PFSK-1 (cell line): ENCODE measurements around the gene MYO16.

Source experiments
- FOXP2 ChIP-seq: optimal IDR thresholded peaks from 2 replicates; pipeline ENCODE3; 2011; ENCODE audit warnings: borderline replicate concordance, control low read depth, inconsistent platforms; ENCODE audit not compliant: insufficient read depth; ENCODE audit errors: extremely low read length, extremely low read depth
- POLR2AphosphoS5 ChIP-seq: IDR thresholded peaks from 2 replicates; pipeline ENCODE4 v1.6.1; 2012; ENCODE audit warnings: low read depth, mild to moderate bottlenecking, control low read depth, low read length, moderate library complexity
- SIN3A ChIP-seq: IDR thresholded peaks from 2 replicates; pipeline ENCODE4 v1.6.1; 2012; ENCODE audit warnings: mild to moderate bottlenecking, low read length, moderate library complexity, borderline replicate concordance; ENCODE audit not compliant: insufficient read depth
- TAF1 ChIP-seq: IDR thresholded peaks from 2 replicates; pipeline ENCODE4 v1.6.1; 2012; ENCODE audit warnings: low read length, control low read depth, borderline replicate concordance; ENCODE audit not compliant: insufficient read depth
- TF ChIP-seq, protein P1 (sequence below), 2 experiments: IDR thresholded peaks; 2 replicates each; pipeline versions ENCODE4 v1.6.1 to v1.8.0; 2011 to 2012; ENCODE audit warnings: low read depth in 2 of 2, low read length in 2 of 2, control low read depth in 1 of 2, inconsistent platforms in 1 of 2, mild to moderate bottlenecking in 1 of 2, moderate library complexity in 1 of 2; ENCODE audit not compliant: insufficient read depth in 1 of 2

The MYO16 gene

DNA sequence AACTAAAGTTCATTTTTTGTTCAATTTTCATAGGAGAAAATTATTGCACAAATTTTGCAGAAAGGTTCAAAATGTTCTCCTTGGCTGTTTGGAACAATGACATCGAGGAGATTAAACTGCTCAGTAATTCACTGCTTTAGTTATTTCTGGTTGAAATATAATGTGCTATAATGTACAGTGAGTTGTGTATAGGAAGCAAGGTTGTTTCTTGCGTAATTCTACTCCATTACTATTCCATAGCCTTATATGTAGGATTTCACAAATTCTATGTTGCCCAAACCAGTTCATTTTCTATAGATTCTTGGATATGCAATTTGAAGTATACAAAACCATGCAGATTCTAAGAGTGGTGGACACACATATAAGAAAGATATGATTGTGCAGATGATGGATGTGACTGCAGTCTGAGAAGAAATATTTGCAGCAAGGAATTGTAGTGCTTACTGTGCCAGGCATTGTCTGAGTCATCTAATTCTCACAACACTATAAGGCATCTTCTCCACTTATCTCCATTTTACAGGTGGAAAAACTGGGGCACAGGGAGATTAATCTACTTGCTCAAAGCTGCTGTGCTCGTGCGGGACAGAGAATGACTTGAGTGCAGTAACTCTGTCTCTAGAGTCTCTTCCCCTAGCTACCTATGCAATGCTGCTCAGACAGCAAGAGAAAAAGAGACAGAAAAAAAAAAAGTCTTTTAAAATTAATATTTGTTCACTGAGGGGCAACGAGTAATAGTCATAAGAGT lies 515.5 kb downstream of the MYO16 start:
- TF ChIP-seq, protein P1, sequence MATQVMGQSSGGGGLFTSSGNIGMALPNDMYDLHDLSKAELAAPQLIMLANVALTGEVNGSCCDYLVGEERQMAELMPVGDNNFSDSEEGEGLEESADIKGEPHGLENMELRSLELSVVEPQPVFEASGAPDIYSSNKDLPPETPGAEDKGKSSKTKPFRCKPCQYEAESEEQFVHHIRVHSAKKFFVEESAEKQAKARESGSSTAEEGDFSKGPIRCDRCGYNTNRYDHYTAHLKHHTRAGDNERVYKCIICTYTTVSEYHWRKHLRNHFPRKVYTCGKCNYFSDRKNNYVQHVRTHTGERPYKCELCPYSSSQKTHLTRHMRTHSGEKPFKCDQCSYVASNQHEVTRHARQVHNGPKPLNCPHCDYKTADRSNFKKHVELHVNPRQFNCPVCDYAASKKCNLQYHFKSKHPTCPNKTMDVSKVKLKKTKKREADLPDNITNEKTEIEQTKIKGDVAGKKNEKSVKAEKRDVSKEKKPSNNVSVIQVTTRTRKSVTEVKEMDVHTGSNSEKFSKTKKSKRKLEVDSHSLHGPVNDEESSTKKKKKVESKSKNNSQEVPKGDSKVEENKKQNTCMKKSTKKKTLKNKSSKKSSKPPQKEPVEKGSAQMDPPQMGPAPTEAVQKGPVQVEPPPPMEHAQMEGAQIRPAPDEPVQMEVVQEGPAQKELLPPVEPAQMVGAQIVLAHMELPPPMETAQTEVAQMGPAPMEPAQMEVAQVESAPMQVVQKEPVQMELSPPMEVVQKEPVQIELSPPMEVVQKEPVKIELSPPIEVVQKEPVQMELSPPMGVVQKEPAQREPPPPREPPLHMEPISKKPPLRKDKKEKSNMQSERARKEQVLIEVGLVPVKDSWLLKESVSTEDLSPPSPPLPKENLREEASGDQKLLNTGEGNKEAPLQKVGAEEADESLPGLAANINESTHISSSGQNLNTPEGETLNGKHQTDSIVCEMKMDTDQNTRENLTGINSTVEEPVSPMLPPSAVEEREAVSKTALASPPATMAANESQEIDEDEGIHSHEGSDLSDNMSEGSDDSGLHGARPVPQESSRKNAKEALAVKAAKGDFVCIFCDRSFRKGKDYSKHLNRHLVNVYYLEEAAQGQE (IDR thresholded peaks at IDR 0.05; ENCODE audit: insufficient read depth in 1 of 2, low read depth in 2 of 2, low read length in 2 of 2): no peak
- TF ChIP-seq FOXP2 (no peak), SIN3A (no peak), POLR2AphosphoS5 (no peak), TAF1 (no peak)

GRCh38 chr13:109145631-109146030 lies 516.2 kb downstream of the MYO16 start:
- TF ChIP-seq FOXP2 (no peak), SIN3A (no peak), TAF1 (no peak), POLR2AphosphoS5 (no peak)
- TF ChIP-seq, protein P1 (IDR thresholded peaks at IDR 0.05; ENCODE audit: insufficient read depth in 1 of 2, low read depth in 2 of 2, low read length in 2 of 2): no peak

GRCh38 chr13:109146393-109146792 lies 517.0 kb downstream of the MYO16 start:
- TF ChIP-seq FOXP2 (no peak), TAF1 (no peak), SIN3A (no peak), POLR2AphosphoS5 (no peak)
- TF ChIP-seq, protein P1 (IDR thresholded peaks at IDR 0.05; ENCODE audit: insufficient read depth in 1 of 2, low read depth in 2 of 2, low read length in 2 of 2): no peak

DNA sequence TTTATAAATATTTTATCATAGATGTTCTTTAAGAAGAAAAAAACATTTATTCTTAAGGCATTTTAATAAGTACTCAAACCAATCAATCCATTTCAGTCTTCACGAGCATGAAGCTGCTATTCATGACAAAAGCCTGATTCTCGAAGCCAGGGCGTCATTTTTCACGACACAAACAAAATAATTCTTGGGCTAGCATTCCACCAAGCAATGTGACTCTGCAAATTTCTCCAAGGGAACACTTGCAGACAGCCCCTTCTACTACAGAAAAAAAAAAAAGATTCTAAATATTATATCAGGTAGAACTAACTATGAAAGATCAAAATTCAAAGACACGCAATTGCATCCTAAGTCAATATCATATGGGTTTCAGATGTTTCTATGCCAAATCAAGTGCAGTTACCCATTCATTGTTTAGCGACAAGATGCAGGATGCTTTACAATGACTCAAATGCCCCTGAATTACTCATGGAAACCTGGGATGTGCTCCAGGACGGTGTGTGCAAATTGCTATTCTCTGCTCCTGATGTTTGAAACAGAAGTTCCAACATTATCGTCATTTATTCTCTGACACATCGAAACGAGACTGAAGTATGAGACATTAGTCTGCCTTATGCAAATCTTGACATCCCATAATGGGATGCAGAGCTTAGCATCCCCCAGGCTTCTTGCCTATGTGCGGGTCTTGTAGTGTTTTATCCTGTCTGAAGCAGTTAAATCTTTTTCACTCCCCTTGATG lies 517.7 kb downstream of the MYO16 start:
- TF ChIP-seq TAF1 (no peak), POLR2AphosphoS5 (no peak), FOXP2 (no peak), SIN3A (no peak)
- TF ChIP-seq, protein P1 (IDR thresholded peaks at IDR 0.05; ENCODE audit: insufficient read depth in 1 of 2, low read depth in 2 of 2, low read length in 2 of 2): no peak

GRCh38 chr13:109148243-109148642 lies 518.8 kb downstream of the MYO16 start:
- TF ChIP-seq SIN3A: no peak
- no peak for TF ChIP-seq TAF1
- TF ChIP-seq FOXP2: no peak
- TF ChIP-seq, protein P1 (IDR thresholded peaks at IDR 0.05; ENCODE audit: insufficient read depth in 1 of 2, low read depth in 2 of 2, low read length in 2 of 2): no peak
- TF ChIP-seq POLR2AphosphoS5: no peak
